Measurements from ENCODE around the gene ELL. TPM values are rescaled to one million over a fixed set of nuclear protein-coding genes. Genes with fewer than 3 reads are reported as not detected.
"Not testable (repeated sequence)": the region's sequence is repeated elsewhere in the genome, so short reads cannot be mapped to it uniquely, and the experiment has no call there.

The ELL gene
- total and polyA plus RNA-seq, 10 donors: 4.5 to 44.8 (median 29.2) TPM

DNA sequence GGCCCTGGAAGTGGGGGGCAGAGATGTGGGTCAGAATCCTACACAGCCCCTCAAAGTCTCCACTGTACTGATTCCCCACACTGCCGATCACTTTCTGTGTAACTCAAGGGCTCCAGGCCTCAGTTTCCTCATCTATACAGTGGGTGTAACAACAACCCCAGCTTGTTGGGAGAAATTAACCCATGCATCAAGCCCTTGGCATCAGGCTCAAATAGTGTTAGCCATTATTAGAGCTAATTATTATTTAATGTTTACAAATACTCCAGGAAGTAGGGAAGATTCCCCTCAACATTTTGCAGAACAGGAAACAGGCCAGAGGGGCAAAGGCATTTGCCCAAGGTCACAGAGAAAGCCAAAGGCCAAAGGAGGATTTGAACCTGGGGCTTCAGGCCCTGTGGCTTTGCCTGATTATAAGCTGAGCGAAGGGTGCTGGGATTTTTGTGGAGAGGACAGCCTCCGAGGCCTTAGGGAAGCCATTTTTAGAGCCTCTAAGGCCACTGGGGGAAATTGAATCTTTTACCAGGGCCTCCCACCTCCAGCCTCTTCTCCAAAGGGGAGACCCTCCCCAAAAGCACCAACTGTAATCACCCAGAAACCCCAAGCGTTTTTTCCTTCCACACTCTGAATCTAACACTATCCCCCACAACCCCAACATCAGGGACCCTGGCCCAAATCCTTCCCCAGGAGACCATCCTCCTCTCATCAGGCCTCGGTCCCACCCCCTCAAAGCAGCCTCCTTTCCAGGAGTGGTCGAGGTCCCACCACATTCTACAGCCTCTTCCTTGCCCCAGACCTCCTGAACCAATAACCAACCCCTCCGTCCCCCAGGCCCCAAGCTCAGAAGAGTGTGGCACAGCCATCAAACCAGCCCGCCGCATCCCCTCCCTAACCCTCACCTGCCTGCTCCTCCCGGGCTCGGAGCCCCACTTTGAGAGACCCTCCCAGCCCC is 20.4 kb upstream of the ELL start:
- intact Hi-C loops (cut with DNase I; ENCODE audit: low total_unique reads): no loop called here
- TF ChIP-seq CTCF (IDR thresholded peaks at IDR 0.05 in 8 of 11, conservative IDR thresholded peaks at IDR 0.05 in 3 of 11): no peak
- TF ChIP-seq POLR2A (IDR thresholded peaks at IDR 0.05): no peak
- no peak for TF ChIP-seq POLR2AphosphoS5 (IDR thresholded peaks at IDR 0.05)

DNA sequence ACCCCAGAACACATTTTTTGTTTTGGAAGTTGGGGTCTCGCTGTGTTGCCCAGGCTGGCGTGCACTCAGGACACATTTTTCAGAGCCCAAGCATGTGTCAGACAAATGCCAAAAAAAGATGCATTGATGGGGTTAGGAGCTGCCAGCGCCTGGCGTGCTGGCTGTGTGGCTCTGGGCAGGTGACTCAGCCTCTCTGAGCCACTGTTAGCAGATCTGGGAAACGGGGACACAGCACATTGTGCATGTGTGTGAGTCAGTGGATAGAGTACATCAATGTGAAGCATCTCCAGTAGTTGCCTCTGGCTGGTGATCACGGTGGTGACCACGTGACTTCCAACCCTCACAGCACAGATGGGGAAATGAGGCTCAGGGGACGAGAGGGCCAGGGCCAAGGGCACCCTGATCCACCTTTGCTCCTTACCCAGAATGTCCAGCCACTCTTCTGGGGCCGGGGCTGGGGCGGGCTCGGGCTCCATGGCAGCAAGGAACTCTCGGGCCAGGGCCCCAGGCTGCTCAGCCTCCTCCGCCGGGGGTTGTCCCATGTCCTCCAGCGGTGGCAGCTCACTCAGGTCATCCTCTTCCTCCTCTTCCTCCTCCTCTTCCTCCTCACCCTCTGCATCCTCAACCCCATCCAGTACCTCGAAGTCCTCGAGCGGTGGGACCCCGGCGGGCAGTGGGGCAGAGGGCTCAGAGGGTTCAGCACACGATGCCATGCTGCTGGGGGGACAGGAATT is 19.6 kb upstream of the ELL start:
- Histone ChIP-seq H3K27me3 (replicated peaks in 1 of 7) (no peaks in the 10 kb centered on the region), H3K36me3 (peaks cover 0 to 53% (median 44%) of the 10 kb centered on the region in 6 donors), H3K9me3 (no peaks in the 10 kb centered on the region), H3K4me3 (peak overlapping the region in 1 of 8 donors; percentile 84), H3K4me1 (peaks cover 11 to 57% (median 24%) of the 10 kb centered on the region in 6 donors), H3K27ac (peak overlapping the region in 4 of 8 donors; percentile 92 to 96 (median 94))
- WGBS, 5 donors: 87 to 93% (median 89%) methylated on average over 20 to 21 of the region's 21 CpGs
- TF ChIP-seq CTCF (IDR thresholded peaks at IDR 0.05 in 8 of 11, conservative IDR thresholded peaks at IDR 0.05 in 3 of 11): no peak
- TF ChIP-seq POLR2A (IDR thresholded peaks at IDR 0.05): no peak
- TF ChIP-seq POLR2AphosphoS5 (IDR thresholded peaks at IDR 0.05): peak in 1 of 3 donors; percentile 5
- DNase-seq: no peak
- intact Hi-C loops (cut with DNase I; ENCODE audit: low total_unique reads): no loop called here

More for the DNA sequence above, 20.4 kb upstream of the ELL start:
- Histone ChIP-seq H3K27me3 (replicated peaks in 1 of 7) (no peaks in the 10 kb centered on the region), H3K36me3 (peaks cover 0 to 45% (median 36%) of the 10 kb centered on the region in 6 donors), H3K4me3 (peak overlapping the region; percentile 38 to 84 (median 56)), H3K27ac (peak overlapping the region in 7 of 8 donors; percentile 36 to 96 (median 92)), H3K9me3 (no peaks in the 10 kb centered on the region), H3K4me1 (peaks cover 11 to 57% (median 24%) of the 10 kb centered on the region in 6 donors)
- no peak for DNase-seq
- WGBS, 5 donors: 19 to 29% (median 21%) methylated on average over 11 of the region's 11 CpGs

GRCh38 chr19:18540200-18540599 is 18.3 kb upstream of the ELL start:
- H3K4me3 ChIP-seq; intact Hi-C loops (cut with DNase I; ENCODE audit: low total_unique reads); H3K27me3 ChIP-seq (replicated peaks in 1 of 7); H3K9me3 ChIP-seq; H3K27ac ChIP-seq; DNase-seq: not testable (repeated sequence)
- 90 to 100% (median 93%) methylated on average over 1 of the region's 1 CpG for WGBS, 5 donors
- H3K36me3 ChIP-seq: peaks cover 0 to 66% (median 55%) of the 10 kb centered on the region in 6 donors
- H3K4me1 ChIP-seq: peaks cover 11 to 55% (median 24%) of the 10 kb centered on the region in 6 donors

GRCh38 chr19:18539372-18539771 is 17.5 kb upstream of the ELL start:
- DNase-seq: no peak
- Histone ChIP-seq H3K27me3 (replicated peaks in 1 of 7) (no peaks in the 10 kb centered on the region), H3K36me3 (peaks cover 0 to 74% (median 58%) of the 10 kb centered on the region in 6 donors), H3K27ac (no peak overlapping the region), H3K9me3 (no peaks in the 10 kb centered on the region), H3K4me3 (no peak overlapping the region), H3K4me1 (peaks cover 11 to 47% (median 22%) of the 10 kb centered on the region in 6 donors)
- WGBS, 5 donors: 95 to 99% (median 97%) methylated on average over 16 to 19 of the region's 19 CpGs
- intact Hi-C loops (cut with DNase I; ENCODE audit: low total_unique reads): no loop called here
- TF ChIP-seq POLR2AphosphoS5 (IDR thresholded peaks at IDR 0.05) (peak in 2 of 3 donors; percentile 15 to 48), CTCF (IDR thresholded peaks at IDR 0.05 in 8 of 11, conservative IDR thresholded peaks at IDR 0.05 in 3 of 11) (no peak)

Measured in spleen (tissue), 11 donors.